WTC11 (cell line): ENCODE results near the gene ZNF48.

Experiments used
- ATF3 ChIP-seq: sonication (generic); formaldehyde crosslinking; conservative IDR thresholded peaks from 2 replicates; pipeline ENCODE4 v1.8.1; 2022; ENCODE audit warnings: mild to moderate bottlenecking, missing genetic modification reagents
- CTCF ChIP-seq: fragments of 200-600 bp; IDR thresholded peaks from 2 replicates; pipeline ENCODE4 v1.8.0; 2022; ENCODE audit warnings: antibody characterized with exemption
- E2F5 ChIP-seq: sonication (generic); formaldehyde crosslinking; IDR thresholded peaks from 2 replicates; pipeline ENCODE4 v1.8.1; 2022; ENCODE audit warnings: mild to moderate bottlenecking, moderate library complexity, missing genetic modification reagents
- GRHL2 ChIP-seq: fragments of 250-450 bp; sonication (Bioruptor Pico); IDR thresholded peaks from 2 replicates; pipeline ENCODE4 v1.8.0; 2022; ENCODE audit warnings: mild to moderate bottlenecking, moderate library complexity; ENCODE audit not compliant: insufficient replicate concordance, severe bottlenecking
- MAX ChIP-seq: sonication (generic); formaldehyde crosslinking; IDR thresholded peaks from 2 replicates; pipeline ENCODE4 v1.8.0; 2022; ENCODE audit warnings: mild to moderate bottlenecking, missing genetic modification reagents
- NFYB ChIP-seq: sonication (generic); formaldehyde crosslinking; conservative IDR thresholded peaks from 2 replicates; pipeline ENCODE4 v1.8.0; 2022; ENCODE audit warnings: low read depth, missing genetic modification reagents
- NR2C2 ChIP-seq: sonication (generic); formaldehyde crosslinking; IDR thresholded peaks from 2 replicates; pipeline ENCODE4 v1.8.0; 2022; ENCODE audit warnings: mild to moderate bottlenecking, missing genetic modification reagents
- TCF7 ChIP-seq: sonication (generic); formaldehyde crosslinking; IDR thresholded peaks from 2 replicates; pipeline ENCODE4 v1.8.0; 2022; ENCODE audit warnings: mild to moderate bottlenecking, low read depth, missing genetic modification reagents, moderate library complexity
- ZNF219 ChIP-seq: sonication (generic); formaldehyde crosslinking; IDR thresholded peaks from 2 replicates; pipeline ENCODE4 v1.8.0; 2023; ENCODE audit warnings: missing genetic modification reagents, mild to moderate bottlenecking, borderline replicate concordance
- ZSCAN18 ChIP-seq: fragments of 250-450 bp; sonication (Bioruptor Pico); IDR thresholded peaks from 2 replicates; pipeline ENCODE4 v2.1.2; 2022; ENCODE audit warnings: mild to moderate bottlenecking, moderate library complexity

- TF ChIP-seq CTCF = no peak
- TF ChIP-seq GRHL2 = no peak
- TF ChIP-seq ZSCAN18 = no peak
- no peak for TF ChIP-seq ATF3 (CRISPR knock-in tag)
- no peak for TF ChIP-seq ZNF219 (CRISPR knock-in tag)
- TF ChIP-seq TCF7 (CRISPR knock-in tag) = no peak
- no peak for TF ChIP-seq NR2C2
- TF ChIP-seq MAX (CRISPR knock-in tag) = no peak
- no peak for TF ChIP-seq E2F5 (CRISPR knock-in tag)
- no peak for TF ChIP-seq NFYB (CRISPR knock-in tag)
Measured at GRCh38 chr16:30357085-30357714, 38.0 kb upstream of the ZNF48 start.
